Lung (tissue), 12 donors: ENCODE results near the gene MSRB3. TPM values are rescaled to one million over a fixed set of nuclear protein-coding genes. Genes with fewer than 3 reads are reported as not detected.

Experiments used
- ATAC-seq: fragments of 200-7000 bp; cut with Tn5 transposase; one replicate; pipeline ENCODE4 v1.9.1; 2020; ENCODE audit warnings: moderate number of reproducible peaks; ENCODE audit not compliant: insufficient read depth, low FRiP score
- DNase-seq, 3 donors: peaks; one replicate each; pipeline ENCODE4 v3.0.0-alpha.2; 2013 to 2017
- H3K27ac ChIP-seq, 2 donors: one replicate each; pipeline ENCODE4 v1.5.1; 2013; ENCODE audit warnings: mild to moderate bottlenecking in 2 of 2, moderate library complexity in 2 of 2, control low read depth in 1 of 2, inconsistent platforms in 1 of 2, low read depth in 1 of 2, low read length in 1 of 2
- H3K27me3 ChIP-seq, 3 donors: one replicate each; pipeline ENCODE4 v1.5.1; 2013; ENCODE audit warnings: low read length in 2 of 3; ENCODE audit not compliant: control insufficient read depth in 3 of 3, insufficient read depth in 3 of 3
- H3K36me3 ChIP-seq, 4 donors: one replicate each; pipeline ENCODE4 v1.5.1; 2013; ENCODE audit warnings: low read length in 4 of 4, mild to moderate bottlenecking in 1 of 4, moderate library complexity in 1 of 4; ENCODE audit not compliant: control insufficient read depth in 4 of 4, insufficient read depth in 4 of 4
- H3K4me1 ChIP-seq, 5 donors: one replicate each; pipeline ENCODE4 v1.5.1; 2013; ENCODE audit warnings: low read length in 5 of 5, mild to moderate bottlenecking in 2 of 5, moderate library complexity in 1 of 5; ENCODE audit not compliant: control insufficient read depth in 5 of 5, insufficient read depth in 5 of 5
- H3K4me3 ChIP-seq: one replicate; pipeline ENCODE4 v1.5.1; 2013; ENCODE audit warnings: mild to moderate bottlenecking, control low read depth, moderate library complexity
- H3K9ac ChIP-seq, 2 donors: one replicate each; pipeline ENCODE4 v1.5.1; 2013; ENCODE audit warnings: low read length in 2 of 2, control low read depth in 1 of 2; ENCODE audit not compliant: insufficient read depth in 1 of 2
- H3K9me3 ChIP-seq, 4 donors: one replicate each; pipeline ENCODE4 v1.5.1; 2013; ENCODE audit warnings: low read length in 3 of 4, mild to moderate bottlenecking in 1 of 4, moderate library complexity in 1 of 4; ENCODE audit not compliant: control insufficient read depth in 4 of 4, insufficient read depth in 3 of 4
- CTCF ChIP-seq: IDR thresholded peaks from 2 replicates; pipeline ENCODE4 v1.5.1; 2012; ENCODE audit warnings: mild to moderate bottlenecking; ENCODE audit errors: control extremely low read depth, extremely low read depth
- WGBS, 2 donors: extraction: QIAGEN DNeasy Blood & Tissue Kit; methylation state at CpG; one replicate each; pipeline ENCODE4 v1.1.7; 2013; 5-methylcytosine and 5-hydroxymethylcytosine counted together
- polyA plus RNA-seq, 2 donors: library from polyadenylated mRNA; stranded (reverse); fragments of 200-250 nt; gene quantifications; one replicate each; pipeline ENCODE4 v1.2.1, GENCODE V29; 2013
- total RNA-seq, 2 donors: library from RNA; depleted of rRNA in 1 of 2; stranded (reverse); fragments of >200 nt in 1 of 2; gene quantifications; one replicate each; pipeline ENCODE4 v1.2.1, GENCODE V29; 2014 to 2021
- donor health status: control.
- donor health status: control.
- donor health status: Bipolar disorder and iron deficiency.
- donor health status: healthy.
- donor health status: DM: yes; HTN: yes; CAD: no.

The MSRB3 gene
- total and polyA plus RNA-seq, 4 donors: 11.5 to 41.5 (median 28.3) TPM

- Histone ChIP-seq H3K4me3 (no peak overlapping the region), H3K9ac (no peak overlapping the region), H3K27me3 (no peaks in the 10 kb centered on the region), H3K4me1 (peaks cover 0 to 3% (median 0%) of the 10 kb centered on the region in 5 donors), H3K27ac (no peak overlapping the region), H3K36me3 (peaks cover 0 to 4% (median under 1%) of the 10 kb centered on the region in 4 donors), H3K9me3 (peaks cover 0 to 7% (median 0%) of the 10 kb centered on the region in 4 donors)
- 89 to 94% methylated on average over 1 of the region's 1 CpG for WGBS, 2 donors
- DNase-seq (no peak), ATAC-seq (no peak)
- TF ChIP-seq CTCF: no peak
Observed at GRCh38 chr12:65391711-65392110, 113.2 kb downstream of the MSRB3 start.

DNA sequence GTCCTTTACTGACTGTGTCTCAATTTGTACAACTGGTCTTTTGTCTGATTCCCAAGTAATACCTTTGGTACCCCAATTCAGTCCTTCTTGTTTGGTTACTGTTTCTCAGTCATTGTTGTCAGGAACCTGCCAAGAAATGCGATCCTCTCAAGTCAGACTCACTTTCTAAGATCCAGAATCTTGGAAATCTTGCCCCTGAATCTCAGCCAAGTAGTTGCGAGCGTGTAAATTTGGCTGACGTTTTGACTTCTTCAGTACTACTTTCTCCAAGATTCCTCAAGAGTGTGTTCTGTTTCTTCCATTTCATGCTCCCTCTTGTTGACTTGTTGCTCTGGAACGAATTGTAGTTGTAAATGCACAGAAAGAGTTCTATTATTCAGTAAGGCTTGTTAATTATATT lies 114.0 kb downstream of the MSRB3 start:
- H3K36me3 ChIP-seq: peaks cover 0 to 4% (median under 1%) of the 10 kb centered on the region in 4 donors
- H3K9ac ChIP-seq: no peak overlapping the region
- no peak for TF ChIP-seq CTCF
- no peaks in the 10 kb centered on the region for H3K27me3 ChIP-seq
- DNase-seq: peak in 2 of 3 donors; percentile 26 to 37
- WGBS, 2 donors: 64 to 78% methylated on average over 5 of the region's 5 CpGs
- no peak overlapping the region for H3K4me3 ChIP-seq
- no peak for ATAC-seq
- peaks cover 0 to 3% (median 0%) of the 10 kb centered on the region in 5 donors for H3K4me1 ChIP-seq
- H3K27ac ChIP-seq: no peak overlapping the region
- peaks cover 0 to 7% (median 0%) of the 10 kb centered on the region in 4 donors for H3K9me3 ChIP-seq

DNA sequence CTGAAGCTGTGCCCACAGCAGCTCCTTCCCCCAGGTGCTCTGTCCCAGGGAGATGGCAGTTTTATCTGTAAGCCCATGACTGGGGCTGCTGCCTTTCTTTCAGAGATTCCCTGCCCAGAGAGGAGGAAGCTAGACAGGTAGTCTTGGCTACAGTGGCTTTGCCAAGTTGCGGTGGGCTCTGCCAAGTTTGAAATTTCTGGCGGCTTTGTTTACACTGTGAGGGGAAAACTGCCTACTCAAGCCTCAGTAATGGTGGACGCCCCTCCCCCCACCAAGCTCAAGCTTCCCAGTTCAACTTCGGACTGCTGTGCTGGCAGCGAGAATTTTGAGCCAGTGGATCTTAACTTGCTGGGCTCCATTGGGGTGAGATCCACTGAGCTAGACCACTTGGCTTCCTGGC lies 124.7 kb downstream of the MSRB3 start:
- Histone ChIP-seq H3K27ac (no peak overlapping the region), H3K9ac (no peak overlapping the region), H3K9me3 (peaks cover 0 to 2% (median 0%) of the 10 kb centered on the region in 4 donors), H3K27me3 (no peaks in the 10 kb centered on the region), H3K4me1 (no peaks in the 10 kb centered on the region), H3K4me3 (no peak overlapping the region), H3K36me3 (peaks cover 0 to 5% (median 0%) of the 10 kb centered on the region in 4 donors)
- TF ChIP-seq CTCF: no peak
- DNase-seq (no peak), ATAC-seq (no peak)
- WGBS, 2 donors: 79 to 95% methylated on average over 5 of the region's 5 CpGs
